Endothelial cell (in vitro differentiated cells): Measurements from ENCODE around the gene BAIAP2. TPM values are rescaled to one million over a fixed set of nuclear protein-coding genes. Genes with fewer than 3 reads are reported as not detected.
A peak's percentile ranks its signal among the peaks of the same experiment; 100 is the strongest.

Source experiments
- DNase-seq: peaks from one replicate; pipeline ENCODE4 v3.0.0; 2021; ENCODE audit warnings: low spot score
- H3K27ac Mint-ChIP-seq: one replicate; pipeline ENCODE4 v1.8.0; 2021; ENCODE audit warnings: mixed read lengths, inconsistent platforms; ENCODE audit not compliant: unreplicated experiment
- H3K27me3 Mint-ChIP-seq: one replicate; pipeline ENCODE4 v1.8.0; 2021; ENCODE audit warnings: mild to moderate bottlenecking, moderate library complexity, mixed read lengths, inconsistent platforms; ENCODE audit not compliant: unreplicated experiment
- H3K36me3 Mint-ChIP-seq: one replicate; pipeline ENCODE4 v1.8.0; 2021; ENCODE audit warnings: mild to moderate bottlenecking, low read depth, mixed read lengths, inconsistent platforms; ENCODE audit not compliant: unreplicated experiment
- H3K4me1 Mint-ChIP-seq: one replicate; pipeline ENCODE4 v1.8.0; 2021; ENCODE audit warnings: mild to moderate bottlenecking, mixed read lengths, inconsistent platforms; ENCODE audit not compliant: unreplicated experiment
- H3K4me3 Mint-ChIP-seq: one replicate; pipeline ENCODE4 v1.8.0; 2021; ENCODE audit warnings: mild to moderate bottlenecking, mixed read lengths, inconsistent platforms; ENCODE audit not compliant: unreplicated experiment
- H3K9me3 Mint-ChIP-seq: one replicate; pipeline ENCODE4 v1.8.0; 2021; ENCODE audit warnings: mixed read lengths, inconsistent platforms; ENCODE audit not compliant: unreplicated experiment
- total RNA-seq: library from RNA; stranded (reverse); fragmentation: NEBNext Ultra II Directional; extraction: Animal tissue kit (Norgen Biotek cat#: 25700); gene quantifications from one replicate; pipeline ENCODE4 v1.2.1, GENCODE V29; 2021; ENCODE audit not compliant: unreplicated experiment
- TF ChIP-seq, protein P1 (sequence below): fragments of 200-600 bp; sonication (generic); IDR thresholded peaks from one replicate; pipeline ENCODE4 v1.5.0; 2021; ENCODE audit warnings: antibody characterized with exemption; ENCODE audit not compliant: unreplicated experiment

Gene BAIAP2
- total RNA-seq, 1 donor from 2014 or later, result 67.8 TPM

DNA sequence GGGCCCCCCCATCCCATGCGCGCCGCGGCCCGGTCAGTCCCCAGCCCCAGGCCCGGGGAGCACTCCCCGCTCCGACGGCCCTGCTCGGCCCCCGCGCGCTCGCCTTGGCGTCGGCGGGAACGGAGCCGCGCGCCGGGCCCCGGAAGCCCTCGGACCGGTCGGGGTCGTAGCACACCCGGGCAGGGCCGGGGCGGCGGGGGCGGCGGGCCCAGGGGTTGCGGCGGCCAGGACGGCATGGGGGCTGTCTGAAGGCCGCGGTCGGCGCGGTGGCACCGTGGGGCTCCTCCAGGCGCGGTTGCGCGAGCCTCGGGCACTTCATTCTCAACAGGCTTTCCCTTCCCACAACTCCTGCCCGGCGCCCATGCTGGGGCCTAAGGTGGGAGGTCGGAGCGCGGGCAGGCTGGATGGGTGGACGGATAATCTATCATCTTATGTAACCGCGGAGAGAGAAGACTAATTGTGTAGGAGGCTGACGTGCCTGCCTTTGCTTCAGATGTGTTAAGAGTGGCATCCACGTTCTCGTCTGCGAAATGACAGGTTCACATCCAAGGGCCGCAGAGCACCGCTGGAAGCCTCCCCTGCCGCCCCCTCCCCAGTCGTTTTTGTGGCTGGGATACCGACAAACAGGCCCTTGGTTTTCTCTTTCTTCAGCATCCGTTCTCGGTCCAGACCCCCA is 708 bp downstream of the BAIAP2 start:
- Mint-ChIP-seq H3K36me3 (peaks cover 33% of the 10 kb centered on the region), H3K4me1 (peaks cover 46% of the 10 kb centered on the region), H3K27me3 (peaks cover 18% of the 10 kb centered on the region), H3K9me3 (no peaks in the 10 kb centered on the region), H3K27ac (peak overlapping the region; percentile 36), H3K4me3 (peak overlapping the region; percentile 96)
- DNase-seq, result no peak
- TF ChIP-seq, protein P1, sequence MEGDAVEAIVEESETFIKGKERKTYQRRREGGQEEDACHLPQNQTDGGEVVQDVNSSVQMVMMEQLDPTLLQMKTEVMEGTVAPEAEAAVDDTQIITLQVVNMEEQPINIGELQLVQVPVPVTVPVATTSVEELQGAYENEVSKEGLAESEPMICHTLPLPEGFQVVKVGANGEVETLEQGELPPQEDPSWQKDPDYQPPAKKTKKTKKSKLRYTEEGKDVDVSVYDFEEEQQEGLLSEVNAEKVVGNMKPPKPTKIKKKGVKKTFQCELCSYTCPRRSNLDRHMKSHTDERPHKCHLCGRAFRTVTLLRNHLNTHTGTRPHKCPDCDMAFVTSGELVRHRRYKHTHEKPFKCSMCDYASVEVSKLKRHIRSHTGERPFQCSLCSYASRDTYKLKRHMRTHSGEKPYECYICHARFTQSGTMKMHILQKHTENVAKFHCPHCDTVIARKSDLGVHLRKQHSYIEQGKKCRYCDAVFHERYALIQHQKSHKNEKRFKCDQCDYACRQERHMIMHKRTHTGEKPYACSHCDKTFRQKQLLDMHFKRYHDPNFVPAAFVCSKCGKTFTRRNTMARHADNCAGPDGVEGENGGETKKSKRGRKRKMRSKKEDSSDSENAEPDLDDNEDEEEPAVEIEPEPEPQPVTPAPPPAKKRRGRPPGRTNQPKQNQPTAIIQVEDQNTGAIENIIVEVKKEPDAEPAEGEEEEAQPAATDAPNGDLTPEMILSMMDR, result no peak

DNA sequence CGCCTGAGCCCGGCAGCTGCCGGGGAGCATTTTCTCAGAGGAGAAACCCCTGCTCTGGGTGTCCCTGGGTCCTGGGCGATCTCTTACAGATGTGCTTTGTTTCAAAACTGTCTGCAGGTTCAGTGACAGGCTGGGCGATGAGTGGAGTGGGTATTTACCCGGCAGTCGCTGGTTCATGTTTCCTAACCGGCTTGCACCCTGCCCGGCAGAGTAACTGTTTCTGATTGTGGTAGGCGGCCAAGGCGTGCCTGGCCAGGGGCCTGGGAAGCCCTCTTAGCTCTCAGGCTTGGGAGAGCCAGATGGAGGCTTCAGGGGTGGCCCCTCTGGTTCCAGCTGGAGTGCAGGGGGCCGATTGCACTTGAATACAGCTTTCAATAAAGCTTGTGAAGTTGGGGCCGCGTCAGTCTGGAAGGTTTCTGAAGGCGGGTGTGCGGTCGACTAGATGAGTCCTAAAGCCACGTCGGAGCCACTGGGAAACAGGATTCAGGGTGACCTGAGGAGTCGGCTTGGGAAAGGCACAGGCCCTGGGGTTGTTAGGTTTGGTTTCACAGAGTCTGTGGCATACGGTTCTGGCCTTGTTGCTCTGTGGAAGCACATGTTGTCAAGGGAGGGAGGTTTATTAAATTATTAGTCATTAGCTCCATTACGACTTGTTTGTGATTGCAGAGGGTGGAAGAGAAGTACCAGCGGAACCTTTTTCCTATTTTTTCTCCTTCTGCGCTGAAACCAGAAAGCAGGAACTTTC is 1.4 kb downstream of the BAIAP2 start:
- Mint-ChIP-seq H3K9me3 (no peaks in the 10 kb centered on the region), H3K27ac (peak overlapping the region; percentile 24), H3K4me1 (peaks cover 42% of the 10 kb centered on the region), H3K4me3 (peak overlapping the region; percentile 96), H3K27me3 (peaks cover 18% of the 10 kb centered on the region), H3K36me3 (peaks cover 28% of the 10 kb centered on the region)
- TF ChIP-seq, protein P1, result no peak
- no peak for DNase-seq

DNA sequence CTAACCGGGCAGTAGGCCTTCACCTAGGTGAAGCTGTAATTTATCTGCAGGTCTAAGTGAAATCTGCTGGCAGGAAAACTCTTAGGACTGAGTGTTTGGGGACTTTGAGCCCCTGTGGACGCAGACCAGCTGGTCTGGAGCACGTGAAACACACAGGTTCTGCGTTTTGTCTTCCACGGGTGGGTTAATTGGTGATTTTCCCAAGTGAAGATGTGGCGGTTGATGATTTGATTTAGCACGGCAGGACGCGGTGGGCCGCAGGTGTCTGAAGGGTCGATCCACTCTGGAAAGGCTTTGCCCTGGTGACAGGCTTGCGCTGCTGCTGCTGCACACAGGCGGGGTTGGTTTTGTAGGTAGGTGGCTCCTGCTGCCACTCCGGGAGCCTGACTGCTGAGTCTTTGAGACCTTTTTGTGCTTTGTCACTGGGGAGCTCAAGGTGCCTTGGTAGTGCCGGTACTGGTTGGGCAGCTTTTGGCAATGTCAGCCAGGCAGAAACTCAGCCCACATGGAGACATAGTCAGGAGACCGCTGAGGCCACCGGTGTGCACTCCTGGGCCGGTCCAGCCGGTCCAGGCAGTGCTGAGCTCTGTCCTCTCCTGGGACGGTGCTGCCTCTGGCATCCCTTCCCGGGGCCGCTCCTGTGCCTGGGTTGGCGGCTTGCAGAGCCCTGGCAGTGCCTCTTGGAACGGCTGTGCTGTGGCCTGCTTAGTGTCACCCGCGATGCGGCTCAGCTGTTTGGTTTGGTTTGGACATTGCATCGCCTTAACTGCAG is 2.3 kb downstream of the BAIAP2 start:
- Mint-ChIP-seq H3K4me1 (peaks cover 35% of the 10 kb centered on the region), H3K27me3 (peaks cover 19% of the 10 kb centered on the region), H3K36me3 (peaks cover 22% of the 10 kb centered on the region), H3K9me3 (no peaks in the 10 kb centered on the region), H3K4me3 (peak overlapping the region; percentile 96), H3K27ac (no peak overlapping the region)
- DNase-seq, result no peak
- TF ChIP-seq, protein P1, result no peak

DNA sequence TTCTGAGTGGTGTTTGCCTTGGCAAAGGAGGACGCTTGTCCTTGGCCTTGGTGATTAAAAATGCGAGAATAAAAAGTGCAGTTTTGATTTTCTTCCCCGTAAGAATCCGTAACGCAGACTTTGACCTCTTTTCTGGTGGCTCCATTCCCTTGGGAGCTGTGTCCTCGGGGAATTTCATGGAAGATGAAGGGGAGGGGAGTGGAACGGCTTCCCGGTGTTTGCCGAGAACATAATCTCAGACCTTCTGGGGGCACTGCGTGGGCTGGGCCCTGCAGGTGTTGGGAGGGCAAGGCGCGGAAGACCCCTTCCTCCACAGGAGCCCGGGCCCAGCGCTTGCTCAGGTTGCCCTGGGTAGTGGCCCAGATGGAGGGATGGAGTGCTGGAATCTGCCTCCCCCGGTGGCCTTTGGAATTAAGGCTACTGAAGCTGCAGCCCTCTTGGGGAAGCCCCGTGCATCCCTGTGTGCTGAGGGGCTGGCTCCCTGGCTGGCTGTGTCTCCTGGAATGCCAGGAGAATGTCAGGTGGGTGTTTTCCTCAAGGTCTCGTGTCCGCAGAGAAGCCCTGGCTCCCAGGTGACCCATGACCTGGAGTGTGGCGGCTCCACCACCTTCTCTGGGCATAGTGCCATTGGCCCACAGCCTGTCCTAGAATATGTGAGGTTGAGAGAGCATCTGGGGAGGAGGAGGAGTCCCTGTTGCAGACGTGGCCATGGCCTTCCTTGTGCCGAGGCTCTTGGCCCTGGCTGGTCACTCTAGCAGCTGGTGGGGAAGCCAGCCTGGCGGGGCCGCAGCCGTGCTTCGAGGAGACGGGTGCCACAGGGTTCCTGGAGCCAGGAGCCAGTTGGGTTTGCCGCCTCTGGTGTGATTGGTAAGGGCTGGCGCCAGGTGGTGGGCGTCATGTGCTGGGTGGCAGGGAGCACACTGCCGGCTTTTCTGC is 3.1 kb downstream of the BAIAP2 start:
- Mint-ChIP-seq H3K36me3 (peaks cover 19% of the 10 kb centered on the region), H3K27me3 (peaks cover 21% of the 10 kb centered on the region), H3K4me1 (peaks cover 31% of the 10 kb centered on the region), H3K4me3 (peak overlapping the region; percentile 37), H3K27ac (no peak overlapping the region), H3K9me3 (no peaks in the 10 kb centered on the region)
- DNase-seq, result no peak
- TF ChIP-seq, protein P1, result no peak
